Osteoblast (primary cell): Measurements from ENCODE around the gene XRCC1. TPM values are rescaled to one million over a fixed set of nuclear protein-coding genes. Genes with fewer than 3 reads are reported as not detected.
A peak's percentile ranks its signal among the peaks of the same experiment; 100 is the strongest.

Source experiments
- DNase-seq: peaks from one replicate; pipeline ENCODE4 v3.0.0; 2011; ENCODE audit warnings: low spot score, mixed read lengths; ENCODE audit not compliant: insufficient read length; ENCODE audit errors: missing footprints
- H2AFZ ChIP-seq: 2 replicates; pipeline ENCODE4 v1.6.0; 2011; ENCODE audit warnings: mild to moderate bottlenecking, low read length
- H3K27ac ChIP-seq: 2 replicates; pipeline ENCODE4 v1.5.1; 2011; ENCODE audit warnings: mild to moderate bottlenecking, low read depth, low read length, moderate library complexity
- H3K27me3 ChIP-seq: 2 replicates; pipeline ENCODE4 v1.6.0; 2012; ENCODE audit warnings: mild to moderate bottlenecking, control low read depth, inconsistent platforms, low read length, moderate library complexity; ENCODE audit not compliant: insufficient read depth
- H3K36me3 ChIP-seq: 2 replicates; pipeline ENCODE4 v1.5.1; 2011; ENCODE audit warnings: mild to moderate bottlenecking, low read length, control low read depth, moderate library complexity; ENCODE audit not compliant: insufficient read depth
- H3K4me1 ChIP-seq: 2 replicates; pipeline ENCODE4 v1.5.1; 2011; ENCODE audit warnings: mild to moderate bottlenecking, low read length, control low read depth, moderate library complexity; ENCODE audit not compliant: insufficient read depth
- H3K4me2 ChIP-seq: 2 replicates; pipeline ENCODE4 v1.6.0; 2011; ENCODE audit warnings: mild to moderate bottlenecking, low read length; ENCODE audit not compliant: insufficient read depth
- H3K4me3 ChIP-seq: fragments of 200-600 bp; sonication (generic); 3 replicates; pipeline ENCODE4 v1.5.1; 2012; ENCODE audit warnings: mild to moderate bottlenecking, low read length, inconsistent platforms; ENCODE audit not compliant: insufficient read depth
- H3K79me2 ChIP-seq: 2 replicates; pipeline ENCODE4 v1.6.0; 2012; ENCODE audit warnings: mild to moderate bottlenecking, low read length, control low read depth, inconsistent platforms; ENCODE audit not compliant: insufficient read depth
- H3K9me3 ChIP-seq: 2 replicates; pipeline ENCODE4 v1.5.1; 2011; ENCODE audit warnings: low read depth, low read length, control low read depth
- H4K20me1 ChIP-seq: 2 replicates; pipeline ENCODE4 v1.6.0; 2012; ENCODE audit warnings: mild to moderate bottlenecking, low read length, control low read depth; ENCODE audit not compliant: insufficient read depth
- total RNA-seq: library from RNA; depleted of rRNA; stranded (reverse); fragments of >200 nt; gene quantifications from 2 replicates; pipeline ENCODE4 v1.2.3, GENCODE V29; 2012
- TF ChIP-seq, protein P1 (sequence below): IDR thresholded peaks from 2 replicates; pipeline ENCODE4 v1.5.1; 2011; ENCODE audit warnings: mild to moderate bottlenecking, low read depth, low read length, moderate library complexity; ENCODE audit errors: extremely low read depth

XRCC1 gene
- total RNA-seq, 1 donor, result 21.4 TPM

DNA sequence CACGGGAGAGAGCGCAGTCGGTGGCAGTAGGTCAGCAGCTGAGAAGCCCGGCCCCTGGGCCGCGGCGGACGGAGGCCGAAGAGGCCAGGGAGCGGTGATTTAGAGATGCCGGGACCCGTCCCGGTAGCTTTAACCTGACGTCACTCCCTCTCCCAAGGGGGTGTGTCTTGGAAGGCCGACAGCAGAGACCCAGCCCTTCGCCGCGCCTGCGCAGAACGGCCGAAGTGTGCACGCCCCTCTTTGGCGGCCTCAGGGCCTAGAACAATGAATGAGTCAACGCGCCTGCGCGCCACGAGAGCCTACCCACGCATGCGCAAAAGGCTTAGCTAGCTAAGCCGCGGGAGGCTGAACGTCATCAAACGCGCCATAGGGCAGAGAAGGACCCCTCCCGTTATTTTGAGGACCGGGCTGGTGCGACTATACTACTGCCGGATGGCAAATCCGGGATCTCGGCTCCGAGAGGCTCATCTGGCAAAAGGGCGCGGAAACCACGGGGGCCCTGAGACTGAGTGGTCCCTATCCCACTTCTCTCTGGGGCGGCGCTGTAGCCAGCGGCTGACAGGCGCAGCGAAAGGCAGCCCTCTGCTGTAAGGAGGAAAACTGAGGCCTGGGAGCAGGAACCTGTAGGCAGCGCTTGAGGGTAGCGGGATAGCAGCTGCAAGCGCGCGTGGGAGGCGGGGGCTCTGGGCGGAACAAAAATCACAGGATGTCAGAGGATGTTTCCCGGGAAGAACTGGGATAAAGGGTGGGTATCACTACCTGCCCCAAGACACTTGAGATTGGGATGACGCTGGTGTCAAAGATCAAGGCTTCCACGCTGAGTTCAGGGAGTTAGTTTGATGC lies 20.9 kb upstream of the XRCC1 start, which contains the start of the genes IRGQ and ZNF576:
IRGQ (minus strand) TSS at position 136 of the 843 bp plus-strand sequence. CDS start 796 bp downstream, outside the sequence.
ZNF576 (plus strand) TSS at position 597 of the 843 bp plus-strand sequence. CDS start 514 bp downstream, outside the sequence.
- Histone ChIP-seq H2AFZ (peak within 1 kb of the TSS; percentile 92), H3K79me2 (peaks cover 73% of the 10 kb centered on the region), H3K4me1 (peaks cover 26% of the 10 kb centered on the region), H3K36me3 (peaks cover 39% of the 10 kb centered on the region), H3K27ac (peak within 1 kb of the TSS; percentile 99), H4K20me1 (peaks cover 18% of the 10 kb centered on the region), H3K4me3 (peak within 1 kb of the TSS; percentile 85), H3K9me3 (no peaks in the 10 kb centered on the region), H3K4me2 (peak within 1 kb of the TSS; percentile 96), H3K27me3 (no peaks in the 10 kb centered on the region)
- DNase-seq, result peak; percentile 99
- TF ChIP-seq, protein P1, sequence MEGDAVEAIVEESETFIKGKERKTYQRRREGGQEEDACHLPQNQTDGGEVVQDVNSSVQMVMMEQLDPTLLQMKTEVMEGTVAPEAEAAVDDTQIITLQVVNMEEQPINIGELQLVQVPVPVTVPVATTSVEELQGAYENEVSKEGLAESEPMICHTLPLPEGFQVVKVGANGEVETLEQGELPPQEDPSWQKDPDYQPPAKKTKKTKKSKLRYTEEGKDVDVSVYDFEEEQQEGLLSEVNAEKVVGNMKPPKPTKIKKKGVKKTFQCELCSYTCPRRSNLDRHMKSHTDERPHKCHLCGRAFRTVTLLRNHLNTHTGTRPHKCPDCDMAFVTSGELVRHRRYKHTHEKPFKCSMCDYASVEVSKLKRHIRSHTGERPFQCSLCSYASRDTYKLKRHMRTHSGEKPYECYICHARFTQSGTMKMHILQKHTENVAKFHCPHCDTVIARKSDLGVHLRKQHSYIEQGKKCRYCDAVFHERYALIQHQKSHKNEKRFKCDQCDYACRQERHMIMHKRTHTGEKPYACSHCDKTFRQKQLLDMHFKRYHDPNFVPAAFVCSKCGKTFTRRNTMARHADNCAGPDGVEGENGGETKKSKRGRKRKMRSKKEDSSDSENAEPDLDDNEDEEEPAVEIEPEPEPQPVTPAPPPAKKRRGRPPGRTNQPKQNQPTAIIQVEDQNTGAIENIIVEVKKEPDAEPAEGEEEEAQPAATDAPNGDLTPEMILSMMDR, result no peak

DNA sequence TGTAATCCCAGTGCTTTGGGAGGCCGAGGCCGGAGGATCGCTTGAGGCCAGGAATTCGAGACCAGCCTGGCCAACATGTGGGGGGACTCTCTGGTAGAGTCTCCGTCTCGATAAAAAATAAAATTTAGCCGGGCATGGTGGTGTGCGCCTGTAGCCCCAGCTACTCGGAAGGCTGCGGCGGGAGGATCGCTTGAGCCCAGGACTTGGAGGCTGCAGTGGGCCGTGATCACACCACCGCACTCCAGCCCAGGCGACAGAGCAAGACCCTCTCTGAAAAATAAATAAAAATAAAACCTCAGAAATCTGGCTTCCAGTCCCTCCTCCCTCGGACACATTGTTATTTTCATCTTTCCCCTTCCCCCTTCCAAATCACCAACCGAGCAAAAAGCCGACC lies 20.3 kb upstream of the XRCC1 start:
- DNase-seq, result no peak
- Histone ChIP-seq H3K4me2 (peak overlapping the region; percentile 96), H3K27me3 (no peaks in the 10 kb centered on the region), H3K36me3 (peaks cover 44% of the 10 kb centered on the region), H3K79me2 (peaks cover 80% of the 10 kb centered on the region), H3K4me1 (peaks cover 26% of the 10 kb centered on the region), H4K20me1 (peaks cover 24% of the 10 kb centered on the region), H2AFZ (peak overlapping the region; percentile 56), H3K9me3 (no peaks in the 10 kb centered on the region), H3K4me3 (peak overlapping the region; percentile 85), H3K27ac (peak overlapping the region; percentile 99)
- TF ChIP-seq, protein P1, result no peak

DNA sequence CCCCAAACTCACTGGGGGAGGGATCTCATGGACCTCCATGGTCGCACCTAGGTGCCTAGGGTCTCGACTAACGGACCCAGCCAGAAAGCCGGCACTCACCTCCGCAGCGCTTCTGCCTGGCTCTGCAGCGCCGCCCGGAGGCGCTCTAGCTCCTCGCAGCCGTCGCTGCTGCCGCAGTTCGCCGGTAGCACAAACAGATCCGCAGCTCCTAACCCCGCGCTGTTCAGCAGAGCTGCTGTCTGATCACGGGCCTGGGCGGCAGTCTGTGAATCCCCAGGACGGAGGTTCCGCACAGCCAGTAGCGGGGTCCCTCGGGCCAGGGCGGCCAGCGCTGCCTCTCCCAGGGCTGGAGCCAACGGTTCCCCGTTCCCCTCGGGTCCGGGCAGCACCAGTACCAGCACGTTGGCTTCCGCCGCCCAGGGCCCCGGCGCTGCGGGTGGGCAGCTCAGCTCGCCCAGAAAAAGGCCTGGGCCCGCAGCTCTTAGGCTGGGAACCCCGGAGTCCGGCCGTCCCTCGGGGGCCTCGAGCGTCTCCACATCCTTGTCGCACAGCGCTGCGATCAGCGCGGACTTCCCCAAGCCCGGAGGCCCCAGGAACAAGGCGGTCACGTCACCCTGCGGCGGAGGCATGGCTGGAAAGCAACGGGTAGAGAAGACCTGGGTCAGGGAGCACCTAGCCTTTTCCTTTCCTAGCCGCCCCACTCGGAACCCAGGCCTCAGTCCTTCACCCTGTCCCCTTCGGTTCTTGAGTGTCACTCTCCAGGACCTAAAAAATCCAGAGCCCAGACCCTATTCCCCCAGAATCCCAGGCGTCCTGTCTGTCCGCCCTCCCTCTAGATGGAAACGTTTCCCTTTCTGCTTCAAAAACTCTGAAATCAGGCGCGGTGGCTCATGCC lies 19.6 kb upstream of the XRCC1 start:
- peak overlapping the region; percentile 96 for H3K4me2 ChIP-seq
- peaks cover 50% of the 10 kb centered on the region for H3K36me3 ChIP-seq
- H2AFZ ChIP-seq, result peak overlapping the region; percentile 56
- no peaks in the 10 kb centered on the region for H3K27me3 ChIP-seq
- H4K20me1 ChIP-seq, result peaks cover 28% of the 10 kb centered on the region
- peak overlapping the region; percentile 99 for H3K27ac ChIP-seq
- peaks cover 26% of the 10 kb centered on the region for H3K4me1 ChIP-seq
- TF ChIP-seq, protein P1, result peak; percentile 83
- H3K9me3 ChIP-seq, result no peaks in the 10 kb centered on the region
- H3K79me2 ChIP-seq, result peaks cover 86% of the 10 kb centered on the region
- DNase-seq, result peak; percentile 94
- H3K4me3 ChIP-seq, result peak overlapping the region; percentile 85
